Thyroid gland (tissue), 4 donors: ENCODE measurements around the gene KCNMB2. TPM values are rescaled to one million over a fixed set of nuclear protein-coding genes. Genes with fewer than 3 reads are reported as not detected.

Source experiments
- DNase-seq, 2 donors: peaks; one replicate each; pipeline ENCODE4 v3.0.0-alpha.2; 2019
- H3K27ac ChIP-seq, 3 donors: fragments of 200-600 bp; sonication (generic); 1 replicate in 2 of 3; 2 replicates in 1 of 3; pipeline ENCODE4 v1.5.1; 2016 to 2019; ENCODE audit warnings: mild to moderate bottlenecking in 1 of 3, moderate library complexity in 1 of 3
- H3K27me3 ChIP-seq: fragments of 200-600 bp; sonication (generic); one replicate; pipeline ENCODE4 v1.5.1; 2019
- H3K36me3 ChIP-seq, 2 donors: fragments of 200-600 bp; sonication (generic); one replicate each; pipeline ENCODE4 v1.5.1; 2016 to 2019
- H3K4me1 ChIP-seq, 2 donors: fragments of 200-600 bp; sonication (generic); one replicate each; pipeline ENCODE4 v1.5.1; 2017 to 2019
- H3K4me3 ChIP-seq, 3 donors: fragments of 200-600 bp; sonication (generic); replicated peaks in 1 of 3; 1 replicate in 2 of 3; 2 replicates in 1 of 3; pipeline ENCODE4 v1.5.1; 2016; ENCODE audit warnings: mild to moderate bottlenecking in 1 of 3
- H3K9me3 ChIP-seq: fragments of 200-600 bp; sonication (generic); one replicate; pipeline ENCODE4 v1.5.1; 2017
- POLR2A ChIP-seq, 2 donors: fragments of 450-650 bp; IDR thresholded peaks; one replicate each; pipeline ENCODE4 v1.6.1; 2017; ENCODE audit warnings: antibody characterized with exemption in 2 of 2, mild to moderate bottlenecking in 2 of 2, moderate library complexity in 1 of 2
- WGBS, 2 donors: methylation state at CpG; one replicate each; pipeline ENCODE4 v1.1.5; 2017; 5-methylcytosine and 5-hydroxymethylcytosine counted together
- intact Hi-C: fragments of 100-400 bp; cut with DNase I; formaldehyde crosslinking; loops from one replicate; pipeline ENCODE4 v1.15.1; 2023
- total RNA-seq, 4 donors: library from RNA; depleted of rRNA; stranded (reverse); fragments of >200 nt; gene quantifications; one replicate each; pipeline ENCODE4 v1.2.3, GENCODE V29; 2016
- TF ChIP-seq, protein P1 (sequence below), 6 experiments: fragments of 200-600 bp in 3 of 6; fragments of 450-650 bp in 3 of 6; sonication (generic) in 3 of 6; IDR thresholded peaks; one replicate each; pipeline ENCODE4 v1.5.1; 2016 to 2019; ENCODE audit warnings: antibody characterized with exemption in 6 of 6, mild to moderate bottlenecking in 2 of 6, inconsistent platforms in 1 of 6, moderate library complexity in 1 of 6

KCNMB2 gene
- total RNA-seq, 4 donors from 2014 or later: 0.56 to 0.92 (median 0.81) TPM; not detected in 1

DNA sequence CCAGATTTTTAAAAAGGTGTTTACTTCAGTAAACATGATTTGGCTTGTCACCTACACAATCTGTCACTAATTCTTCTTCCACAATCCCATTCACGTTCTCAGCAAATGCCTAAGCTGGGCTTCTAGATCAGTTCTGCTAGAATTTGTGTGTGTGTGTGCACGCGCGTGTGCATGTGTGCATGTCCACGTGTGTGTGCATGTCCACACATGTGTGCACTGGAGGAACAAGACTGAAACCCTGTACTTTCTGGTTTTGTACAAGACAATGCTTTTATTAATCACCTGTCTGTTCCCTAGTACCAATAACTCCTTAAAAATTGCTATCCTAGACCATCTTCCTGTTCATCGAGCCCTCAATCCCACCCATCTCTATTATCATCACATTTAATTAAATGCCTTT, 229.2 kb downstream of the KCNMB2 start:
- Histone ChIP-seq H3K9me3 (no peaks in the 10 kb centered on the region), H3K4me3 (no peak overlapping the region), H3K36me3 (no peaks in the 10 kb centered on the region), H3K27me3 (no peaks in the 10 kb centered on the region), H3K27ac (no peak overlapping the region), H3K4me1 (no peaks in the 10 kb centered on the region)
- no peak for DNase-seq
- 78 to 95% methylated on average over 6 of the region's 6 CpGs for WGBS, 2 donors
- TF ChIP-seq POLR2A (IDR thresholded peaks at IDR 0.05): no peak
- TF ChIP-seq, protein P1, sequence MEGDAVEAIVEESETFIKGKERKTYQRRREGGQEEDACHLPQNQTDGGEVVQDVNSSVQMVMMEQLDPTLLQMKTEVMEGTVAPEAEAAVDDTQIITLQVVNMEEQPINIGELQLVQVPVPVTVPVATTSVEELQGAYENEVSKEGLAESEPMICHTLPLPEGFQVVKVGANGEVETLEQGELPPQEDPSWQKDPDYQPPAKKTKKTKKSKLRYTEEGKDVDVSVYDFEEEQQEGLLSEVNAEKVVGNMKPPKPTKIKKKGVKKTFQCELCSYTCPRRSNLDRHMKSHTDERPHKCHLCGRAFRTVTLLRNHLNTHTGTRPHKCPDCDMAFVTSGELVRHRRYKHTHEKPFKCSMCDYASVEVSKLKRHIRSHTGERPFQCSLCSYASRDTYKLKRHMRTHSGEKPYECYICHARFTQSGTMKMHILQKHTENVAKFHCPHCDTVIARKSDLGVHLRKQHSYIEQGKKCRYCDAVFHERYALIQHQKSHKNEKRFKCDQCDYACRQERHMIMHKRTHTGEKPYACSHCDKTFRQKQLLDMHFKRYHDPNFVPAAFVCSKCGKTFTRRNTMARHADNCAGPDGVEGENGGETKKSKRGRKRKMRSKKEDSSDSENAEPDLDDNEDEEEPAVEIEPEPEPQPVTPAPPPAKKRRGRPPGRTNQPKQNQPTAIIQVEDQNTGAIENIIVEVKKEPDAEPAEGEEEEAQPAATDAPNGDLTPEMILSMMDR (IDR thresholded peaks at IDR 0.05): no peak
- intact Hi-C loops: no loop called here

DNA sequence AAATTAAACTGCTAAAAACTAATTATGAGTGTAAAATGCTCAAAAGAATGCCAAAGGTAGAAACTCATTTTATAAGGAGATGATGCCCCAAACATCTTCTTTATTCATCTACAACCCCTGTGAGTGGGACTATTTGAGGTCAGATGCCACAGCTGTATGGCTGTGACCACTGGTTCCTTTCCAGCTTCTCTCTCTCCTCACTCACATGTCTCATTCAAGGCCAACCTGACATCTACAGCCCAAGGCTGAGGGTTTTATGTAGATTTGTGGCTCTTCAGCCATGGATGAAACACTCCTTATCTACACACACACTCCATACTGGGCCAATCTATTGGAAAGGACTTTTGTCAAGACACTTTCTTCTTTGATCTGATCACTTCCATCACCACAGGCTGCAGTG, 231.3 kb downstream of the KCNMB2 start:
- DNase-seq: no peak
- Histone ChIP-seq H3K4me3 (no peak overlapping the region), H3K4me1 (no peaks in the 10 kb centered on the region), H3K27me3 (no peaks in the 10 kb centered on the region), H3K9me3 (no peaks in the 10 kb centered on the region), H3K36me3 (no peaks in the 10 kb centered on the region), H3K27ac (no peak overlapping the region)
- TF ChIP-seq POLR2A (IDR thresholded peaks at IDR 0.05): no peak
- TF ChIP-seq, protein P1 (IDR thresholded peaks at IDR 0.05): no peak
- intact Hi-C loops: no loop called here

DNA sequence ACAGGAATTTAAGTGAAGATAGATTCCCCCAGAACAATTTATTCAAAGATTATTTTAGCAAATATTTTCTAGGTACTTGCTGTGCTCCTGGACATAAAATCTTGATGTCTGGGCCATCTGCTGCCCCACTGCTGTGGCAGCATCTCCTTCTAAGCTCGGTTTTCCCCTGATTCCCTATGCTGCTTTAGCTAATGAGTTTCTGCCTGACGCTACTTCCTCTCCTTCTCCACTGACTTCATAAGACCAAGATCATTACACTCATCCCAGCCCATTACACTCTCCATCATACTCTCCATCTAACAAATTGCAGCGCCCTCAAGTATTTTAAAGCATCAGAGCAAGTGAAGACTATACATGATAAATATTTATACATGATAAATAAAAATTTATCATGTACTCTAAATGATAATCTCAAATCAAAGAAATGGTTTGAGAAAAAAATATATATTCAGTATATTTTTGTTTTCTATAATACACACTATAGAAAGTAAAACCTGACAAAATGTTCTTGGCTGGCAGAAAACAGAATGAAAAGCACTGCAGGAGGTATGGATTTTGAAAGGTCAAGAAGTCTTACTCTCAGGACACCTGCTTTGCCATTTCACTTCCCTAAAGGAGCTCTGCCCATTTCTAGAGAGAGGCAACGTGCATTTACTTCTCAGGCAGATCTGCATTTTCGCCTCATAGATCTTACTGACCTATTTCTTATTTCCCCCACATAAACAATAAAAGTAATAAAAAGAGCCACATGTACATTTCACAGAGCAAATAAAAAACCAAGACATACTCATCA, 232.0 kb downstream of the KCNMB2 start:
- Histone ChIP-seq H3K27ac (no peak overlapping the region), H3K36me3 (no peaks in the 10 kb centered on the region), H3K4me1 (no peaks in the 10 kb centered on the region), H3K27me3 (no peaks in the 10 kb centered on the region), H3K9me3 (no peaks in the 10 kb centered on the region), H3K4me3 (no peak overlapping the region)
- no peak for DNase-seq
- 85 to 88% methylated on average over 5 of the region's 5 CpGs for WGBS, 2 donors
- intact Hi-C loops: no loop called here
- TF ChIP-seq, protein P1 (IDR thresholded peaks at IDR 0.05): no peak
- TF ChIP-seq POLR2A (IDR thresholded peaks at IDR 0.05): no peak

DNA sequence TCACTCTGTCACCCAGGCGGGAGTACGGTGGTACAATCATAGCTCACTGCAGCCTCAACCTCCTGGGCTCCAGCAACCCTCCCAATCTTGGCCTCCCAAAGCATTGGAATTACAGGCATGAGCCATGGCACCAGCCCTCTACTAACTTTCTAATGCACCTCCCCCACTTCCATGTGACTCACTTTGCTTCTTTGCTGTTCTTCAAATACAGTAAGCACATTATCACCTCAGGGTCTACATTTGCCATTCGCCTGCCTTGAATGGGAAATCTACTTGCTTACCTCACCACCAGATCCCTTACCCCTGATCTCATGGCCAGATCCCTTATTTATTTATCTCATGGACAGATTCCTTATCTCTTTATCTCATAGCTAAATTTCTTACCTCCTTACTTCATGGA, 235.3 kb downstream of the KCNMB2 start:
- H3K4me1 ChIP-seq: no peaks in the 10 kb centered on the region
- no peaks in the 10 kb centered on the region for H3K9me3 ChIP-seq
- H3K27ac ChIP-seq: no peak overlapping the region
- no peak overlapping the region for H3K4me3 ChIP-seq
- DNase-seq: no peak
- TF ChIP-seq, protein P1 (IDR thresholded peaks at IDR 0.05): no peak
- TF ChIP-seq POLR2A (IDR thresholded peaks at IDR 0.05): no peak
- WGBS, 2 donors: 95 to 97% methylated on average over 3 of the region's 3 CpGs
- H3K36me3 ChIP-seq: no peaks in the 10 kb centered on the region
- no peaks in the 10 kb centered on the region for H3K27me3 ChIP-seq
- intact Hi-C loops: no loop called here

DNA sequence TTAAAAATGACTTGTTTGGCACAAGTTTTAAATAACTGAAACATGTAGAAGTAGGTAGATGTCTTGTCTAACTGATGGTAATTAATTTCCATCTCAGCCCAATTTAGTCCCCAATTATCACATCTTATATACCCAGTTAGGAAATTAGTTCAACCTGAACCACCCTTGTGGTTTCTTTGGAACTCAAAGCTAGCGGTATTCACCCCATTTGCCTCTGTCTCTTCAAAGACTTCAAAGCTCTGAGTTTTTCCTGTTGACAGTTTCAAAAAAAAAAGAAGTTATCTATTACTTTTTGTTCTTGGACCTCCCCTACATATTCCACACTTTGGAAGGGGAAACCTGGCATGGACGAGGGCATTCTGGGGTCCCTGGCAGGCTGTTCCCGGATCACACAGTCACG, 236.5 kb downstream of the KCNMB2 start:
- DNase-seq: no peak
- Histone ChIP-seq H3K27me3 (no peaks in the 10 kb centered on the region), H3K9me3 (no peaks in the 10 kb centered on the region), H3K4me3 (no peak overlapping the region), H3K27ac (no peak overlapping the region), H3K4me1 (no peaks in the 10 kb centered on the region), H3K36me3 (no peaks in the 10 kb centered on the region)
- intact Hi-C loops: no loop called here
- WGBS, 2 donors: 93 to 96% methylated on average over 4 of the region's 4 CpGs
- TF ChIP-seq, protein P1 (IDR thresholded peaks at IDR 0.05): no peak
- TF ChIP-seq POLR2A (IDR thresholded peaks at IDR 0.05): no peak
